Liver (tissue), 9 donors: Measurements from ENCODE around the gene DOCK10. TPM values are rescaled to one million over a fixed set of nuclear protein-coding genes. Genes with fewer than 3 reads are reported as not detected.
"Not testable (repeated sequence)": the region's sequence is repeated elsewhere in the genome, so short reads cannot be mapped to it uniquely, and the experiment has no call there.

Source experiments
- DNase-seq: peaks from one replicate; pipeline ENCODE4 v3.0.0-alpha.2; 2017; ENCODE audit warnings: low spot score
- H3K27ac ChIP-seq, 2 donors: one replicate each; pipeline ENCODE4 v1.7.0; 2013; ENCODE audit warnings: inconsistent platforms in 2 of 2, low read length in 2 of 2, control low read depth in 1 of 2, low read depth in 1 of 2, mild to moderate bottlenecking in 1 of 2
- H3K27me3 ChIP-seq, 4 donors: one replicate each; pipeline versions ENCODE4 v1.6.1 to v1.7.0; 2013; ENCODE audit warnings: low read length in 3 of 4, inconsistent platforms in 1 of 4, mild to moderate bottlenecking in 1 of 4, moderate library complexity in 1 of 4; ENCODE audit not compliant: control insufficient read depth in 4 of 4, insufficient read depth in 4 of 4
- H3K36me3 ChIP-seq, 4 donors: one replicate each; pipeline versions ENCODE4 v1.6.1 to v1.7.0; 2013; ENCODE audit warnings: low read length in 3 of 4, mild to moderate bottlenecking in 3 of 4, low read depth in 1 of 4, moderate library complexity in 1 of 4; ENCODE audit not compliant: control insufficient read depth in 4 of 4, insufficient read depth in 3 of 4
- H3K4me1 ChIP-seq, 4 donors: one replicate each; pipeline versions ENCODE4 v1.6.1 to v1.7.0; 2013; ENCODE audit warnings: low read length in 3 of 4, mild to moderate bottlenecking in 3 of 4, moderate library complexity in 1 of 4; ENCODE audit not compliant: control insufficient read depth in 4 of 4, insufficient read depth in 4 of 4
- H3K4me3 ChIP-seq, 3 donors: one replicate each; pipeline versions ENCODE4 v1.6.1 to v1.7.0; 2013; ENCODE audit warnings: low read length in 3 of 3, control low read depth in 1 of 3, low read depth in 1 of 3, mild to moderate bottlenecking in 1 of 3
- H3K9ac ChIP-seq, 2 donors: one replicate each; pipeline ENCODE4 v1.7.0; 2013; ENCODE audit warnings: low read length in 2 of 2, mild to moderate bottlenecking in 2 of 2, moderate library complexity in 2 of 2, control low read depth in 1 of 2, low read depth in 1 of 2
- H3K9me3 ChIP-seq, 4 donors: one replicate each; pipeline versions ENCODE4 v1.6.1 to v1.7.0; 2013; ENCODE audit warnings: low read length in 3 of 4; ENCODE audit not compliant: control insufficient read depth in 4 of 4
- EGR1 ChIP-seq, 2 donors: IDR thresholded peaks; 2 replicates each; pipeline ENCODE4 v1.6.1; 2016 to 2018; ENCODE audit warnings: antibody characterized with exemption in 2 of 2, low read depth in 2 of 2
- FOXA1 ChIP-seq: IDR thresholded peaks from 2 replicates; pipeline ENCODE4 v1.6.1; 2016; ENCODE audit warnings: antibody characterized with exemption
- FOXA2 ChIP-seq: IDR thresholded peaks from 2 replicates; pipeline ENCODE4 v1.6.1; 2016; ENCODE audit warnings: antibody characterized with exemption
- GABPA ChIP-seq, 2 donors: IDR thresholded peaks in 1 of 2; conservative IDR thresholded peaks in 1 of 2; 2 replicates each; pipeline ENCODE4 v1.6.1; 2016; ENCODE audit warnings: antibody characterized with exemption in 2 of 2, mild to moderate bottlenecking in 1 of 2, moderate library complexity in 1 of 2
- HNF4A ChIP-seq, 2 donors: conservative IDR thresholded peaks; 2 replicates each; pipeline ENCODE4 v1.6.1; 2016; ENCODE audit warnings: antibody characterized with exemption in 2 of 2, mild to moderate bottlenecking in 2 of 2
- HNF4G ChIP-seq: IDR thresholded peaks from 2 replicates; pipeline ENCODE4 v1.6.1; 2016; ENCODE audit warnings: antibody characterized with exemption
- NR2F2 ChIP-seq: IDR thresholded peaks from 2 replicates; pipeline ENCODE4 v1.6.1; 2016; ENCODE audit warnings: antibody characterized with exemption
- RAD21 ChIP-seq, 2 donors: IDR thresholded peaks; 2 replicates each; pipeline ENCODE4 v1.6.1; 2016; ENCODE audit warnings: antibody characterized with exemption in 2 of 2, mild to moderate bottlenecking in 2 of 2
- REST ChIP-seq: IDR thresholded peaks from 2 replicates; pipeline ENCODE4 v1.6.1; 2016; ENCODE audit warnings: antibody characterized with exemption, mild to moderate bottlenecking
- RXRA ChIP-seq, 2 donors: IDR thresholded peaks; 2 replicates each; pipeline ENCODE4 v1.6.1; 2017 to 2018; ENCODE audit warnings: antibody characterized with exemption in 2 of 2, mild to moderate bottlenecking in 1 of 2
- SP1 ChIP-seq: IDR thresholded peaks from 2 replicates; pipeline ENCODE4 v1.6.1; 2018; ENCODE audit warnings: antibody characterized with exemption, mild to moderate bottlenecking
- TAF1 ChIP-seq: conservative IDR thresholded peaks from 2 replicates; pipeline ENCODE4 v1.6.1; 2016; ENCODE audit warnings: antibody characterized with exemption, mild to moderate bottlenecking
- YY1 ChIP-seq: IDR thresholded peaks from 2 replicates; pipeline ENCODE4 v1.6.1; 2016; ENCODE audit warnings: antibody characterized with exemption, mild to moderate bottlenecking
- ZBTB33 ChIP-seq: IDR thresholded peaks from 2 replicates; pipeline ENCODE4 v1.6.1; 2016; ENCODE audit warnings: antibody characterized with exemption
- WGBS: extraction: QIAGEN DNeasy Blood & Tissue Kit; methylation state at CpG from one replicate; pipeline ENCODE4 v1.1.7; 2013; 5-methylcytosine and 5-hydroxymethylcytosine counted together
- polyA plus RNA-seq, 2 donors: library from polyadenylated mRNA; stranded (reverse) in 1 of 2; unstranded in 1 of 2; fragments of 200-250 nt in 1 of 2; fragments of >200 nt in 1 of 2; fragmentation: Nextera tagmentation in 1 of 2; extraction: Ambion mirVana in 1 of 2; gene quantifications; one replicate each; pipeline versions ENCODE4 v1.2.1 to v1.2.3, GENCODE V29; 2013 to 2015
- total RNA-seq, 2 donors: library from RNA; depleted of rRNA; stranded (reverse); fragments of >200 nt; gene quantifications; one replicate each; pipeline ENCODE4 v1.2.3, GENCODE V29; 2014
- TF ChIP-seq, protein P1 (sequence below): IDR thresholded peaks from 2 replicates; pipeline ENCODE4 v1.6.1; 2016; ENCODE audit warnings: antibody characterized with exemption
- TF ChIP-seq, protein P2 (sequence below): fragments of 150-350 bp; IDR thresholded peaks from 2 replicates; pipeline ENCODE4 v1.5.1; 2017; ENCODE audit warnings: improper control_type of control experiment, low read depth, low read length; ENCODE audit not compliant: missing input control
- donor health status: healthy.
- donor health status: healthy.
- donor health status: healthy.
- donor health status: healthy.
- donor health status: healthy.

Gene DOCK10
- total and polyA plus RNA-seq, 4 donors = 1.2 to 15.3 (median 6.8) TPM

- Histone ChIP-seq H3K4me1 (no peaks in the 10 kb centered on the region), H3K27ac (no peak overlapping the region), H3K27me3 (no peaks in the 10 kb centered on the region), H3K9ac (no peak overlapping the region), H3K9me3 (no peaks in the 10 kb centered on the region), H3K4me3 (no peak overlapping the region), H3K36me3 (no peaks in the 10 kb centered on the region)
- no peak for DNase-seq
- TF ChIP-seq TAF1 (no peak), EGR1 (IDR thresholded peaks at IDR 0.05; ENCODE audit: low read depth in 2 of 2) (no peak), HNF4G (no peak), GABPA (IDR thresholded peaks at IDR 0.05 in 1 of 2, conservative IDR thresholded peaks at IDR 0.05 in 1 of 2) (no peak), REST (no peak), FOXA2 (no peak), ZBTB33 (no peak), NR2F2 (no peak), FOXA1 (no peak)
- TF ChIP-seq, protein P1, sequence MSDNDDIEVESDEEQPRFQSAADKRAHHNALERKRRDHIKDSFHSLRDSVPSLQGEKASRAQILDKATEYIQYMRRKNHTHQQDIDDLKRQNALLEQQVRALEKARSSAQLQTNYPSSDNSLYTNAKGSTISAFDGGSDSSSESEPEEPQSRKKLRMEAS = no peak
- TF ChIP-seq, protein P2, sequence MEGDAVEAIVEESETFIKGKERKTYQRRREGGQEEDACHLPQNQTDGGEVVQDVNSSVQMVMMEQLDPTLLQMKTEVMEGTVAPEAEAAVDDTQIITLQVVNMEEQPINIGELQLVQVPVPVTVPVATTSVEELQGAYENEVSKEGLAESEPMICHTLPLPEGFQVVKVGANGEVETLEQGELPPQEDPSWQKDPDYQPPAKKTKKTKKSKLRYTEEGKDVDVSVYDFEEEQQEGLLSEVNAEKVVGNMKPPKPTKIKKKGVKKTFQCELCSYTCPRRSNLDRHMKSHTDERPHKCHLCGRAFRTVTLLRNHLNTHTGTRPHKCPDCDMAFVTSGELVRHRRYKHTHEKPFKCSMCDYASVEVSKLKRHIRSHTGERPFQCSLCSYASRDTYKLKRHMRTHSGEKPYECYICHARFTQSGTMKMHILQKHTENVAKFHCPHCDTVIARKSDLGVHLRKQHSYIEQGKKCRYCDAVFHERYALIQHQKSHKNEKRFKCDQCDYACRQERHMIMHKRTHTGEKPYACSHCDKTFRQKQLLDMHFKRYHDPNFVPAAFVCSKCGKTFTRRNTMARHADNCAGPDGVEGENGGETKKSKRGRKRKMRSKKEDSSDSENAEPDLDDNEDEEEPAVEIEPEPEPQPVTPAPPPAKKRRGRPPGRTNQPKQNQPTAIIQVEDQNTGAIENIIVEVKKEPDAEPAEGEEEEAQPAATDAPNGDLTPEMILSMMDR = no peak
- WGBS = 86% methylated on average over 1 of the region's 1 CpG
Measured at GRCh38 chr2:225055714-225056113, 13.4 kb upstream of the DOCK10 start.

GRCh38 chr2:225052703-225053102 is 10.4 kb upstream of the DOCK10 start:
- H3K9ac ChIP-seq = no peak overlapping the region
- H3K27ac ChIP-seq = no peak overlapping the region
- H3K4me1 ChIP-seq = no peaks in the 10 kb centered on the region
- DNase-seq = no peak
- H3K9me3 ChIP-seq = no peaks in the 10 kb centered on the region
- TF ChIP-seq, protein P2 = no peak
- TF ChIP-seq NR2F2 (no peak), GABPA (IDR thresholded peaks at IDR 0.05 in 1 of 2, conservative IDR thresholded peaks at IDR 0.05 in 1 of 2) (no peak), HNF4G (no peak), SP1 (no peak), RXRA (IDR thresholded peaks at IDR 0.05) (no peak), ZBTB33 (no peak), RAD21 (IDR thresholded peaks at IDR 0.05) (no peak), FOXA2 (no peak), YY1 (no peak), HNF4A (conservative IDR thresholded peaks at IDR 0.05) (no peak)
- H3K4me3 ChIP-seq = no peak overlapping the region
- H3K27me3 ChIP-seq = no peaks in the 10 kb centered on the region
- H3K36me3 ChIP-seq = no peaks in the 10 kb centered on the region

DNA sequence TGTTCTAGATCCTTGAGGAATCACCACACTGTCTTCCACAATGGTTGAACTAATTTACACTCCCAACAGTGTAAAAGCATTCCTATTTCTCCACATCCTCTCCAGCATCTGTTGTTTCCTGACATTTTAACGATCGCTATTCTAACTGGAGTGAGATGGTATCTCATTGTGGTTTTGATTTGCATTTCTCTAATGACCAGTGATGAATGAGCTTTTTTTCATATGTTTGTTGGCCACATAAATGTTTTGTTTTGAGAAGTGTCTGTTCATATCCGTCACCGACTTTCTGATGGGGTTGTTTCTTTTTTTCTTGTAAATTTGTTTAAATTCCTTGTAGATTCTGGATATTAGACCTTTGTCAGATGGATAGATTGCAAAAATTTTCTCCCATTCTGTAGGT is 5.2 kb upstream of the DOCK10 start:
- H3K4me3 ChIP-seq, H3K27ac ChIP-seq, H3K9me3 ChIP-seq, H3K4me1 ChIP-seq, H3K27me3 ChIP-seq, DNase-seq, H3K36me3 ChIP-seq, H3K9ac ChIP-seq: not testable (repeated sequence)
- WGBS = 85% methylated on average over 4 of the region's 4 CpGs
